Activated naive CD8-positive, alpha-beta T cell treated with anti-CD3 and anti-CD28 coated beads, Interleukin-2, amount 50 U/mL, for 16 hours (primary cell): Measurements from ENCODE around the gene AARS1.
"Not testable (repeated sequence)": the region's sequence is repeated elsewhere in the genome, so short reads cannot be mapped to it uniquely, and the experiment has no call there.

ENCODE experiments used
- DNase-seq: peaks from one replicate; pipeline ENCODE4 v3.0.0-alpha.2; 2020; ENCODE audit warnings: low read depth, low spot score

The AARS1 gene

GRCh38 chr16:70289229-70290094 lies at the start of gene AARS1:
Gene AARS1, minus strand, starts transcription at chr16:70289506. Its CDS starts 6,743 bp downstream, at chr16:70282763.
- DNase-seq, result peak; percentile 92

GRCh38 chr16:70337814-70338213 lies 48.5 kb upstream of the AARS1 start:
- DNase-seq, result no peak

GRCh38 chr16:70332728-70333127 lies 43.4 kb upstream of the AARS1 start:
- not testable (repeated sequence) for DNase-seq

GRCh38 chr16:70331588-70332358 lies 42.5 kb upstream of the AARS1 start:
- DNase-seq, result no peak

GRCh38 chr16:70331091-70331490 lies 41.8 kb upstream of the AARS1 start:
- no peak for DNase-seq

GRCh38 chr16:70324998-70325747 lies 35.9 kb upstream of the AARS1 start:
- DNase-seq, result no peak

GRCh38 chr16:70320121-70320520 lies 30.8 kb upstream of the AARS1 start:
- DNase-seq, result no peak

- not testable (repeated sequence) for DNase-seq
These were observed 18.4 kb upstream of the AARS1 start for GRCh38 chr16:70307726-70308125.

- no peak for DNase-seq
These were observed 17.6 kb upstream of the AARS1 start for GRCh38 chr16:70306880-70307279.

- DNase-seq, result no peak
These were observed 15.7 kb upstream of the AARS1 start for GRCh38 chr16:70304892-70305448.

- no peak for DNase-seq
These were observed 13.4 kb upstream of the AARS1 start for GRCh38 chr16:70302745-70303144.

- no peak for DNase-seq
These were observed 11.8 kb upstream of the AARS1 start for GRCh38 chr16:70301121-70301520.

- DNase-seq, result no peak
These were observed 10.0 kb upstream of the AARS1 start, which contains the start of gene DDX19B for GRCh38 chr16:70298988-70299938. Gene DDX19B, plus strand, starts transcription at chr16:70299186. Its CDS starts 112 bp downstream, at chr16:70299298.

GRCh38 chr16:70295634-70296033 lies 6.3 kb upstream of the AARS1 start:
- DNase-seq, result no peak

GRCh38 chr16:70294385-70295025 lies 5.2 kb upstream of the AARS1 start:
- DNase-seq, result no peak

- DNase-seq, result not testable (repeated sequence)
These were observed 2.8 kb upstream of the AARS1 start for GRCh38 chr16:70292148-70292547.

GRCh38 chr16:70290949-70291519 lies 1.7 kb upstream of the AARS1 start:
- no peak for DNase-seq

- DNase-seq, result not testable (repeated sequence)
These were observed 1.9 kb downstream of the AARS1 start for GRCh38 chr16:70287304-70287971.

- DNase-seq, result no peak
These were observed 12.9 kb downstream of the AARS1 start for GRCh38 chr16:70276392-70276791.
